ENCODE results near the gene MYO19.

GRCh38 chr17:36575028-36575427 is 40.4 kb upstream of the MYO19 start:
- TF ChIP-seq CTCF (conservative IDR thresholded peaks at IDR 0.05; ENCODE audit: low read length), result no peak
- TF ChIP-seq EZH2phosphoT487 (IDR thresholded peaks at IDR 0.05; ENCODE audit: borderline replicate concordance, low read depth, low read length), result no peak

Data from OCI-LY7 (cell line).